Kidney glomerular epithelial cell (primary cell): ENCODE results near the gene ATP8A2.
"Not testable (repeated sequence)": the region's sequence is repeated elsewhere in the genome, so short reads cannot be mapped to it uniquely, and the experiment has no call there.

Source experiments
- DNase-seq: peaks from one replicate; lab custom pipeline; 2025; lab: John Stamatoyannopoulos, UW

ATP8A2 gene

DNA sequence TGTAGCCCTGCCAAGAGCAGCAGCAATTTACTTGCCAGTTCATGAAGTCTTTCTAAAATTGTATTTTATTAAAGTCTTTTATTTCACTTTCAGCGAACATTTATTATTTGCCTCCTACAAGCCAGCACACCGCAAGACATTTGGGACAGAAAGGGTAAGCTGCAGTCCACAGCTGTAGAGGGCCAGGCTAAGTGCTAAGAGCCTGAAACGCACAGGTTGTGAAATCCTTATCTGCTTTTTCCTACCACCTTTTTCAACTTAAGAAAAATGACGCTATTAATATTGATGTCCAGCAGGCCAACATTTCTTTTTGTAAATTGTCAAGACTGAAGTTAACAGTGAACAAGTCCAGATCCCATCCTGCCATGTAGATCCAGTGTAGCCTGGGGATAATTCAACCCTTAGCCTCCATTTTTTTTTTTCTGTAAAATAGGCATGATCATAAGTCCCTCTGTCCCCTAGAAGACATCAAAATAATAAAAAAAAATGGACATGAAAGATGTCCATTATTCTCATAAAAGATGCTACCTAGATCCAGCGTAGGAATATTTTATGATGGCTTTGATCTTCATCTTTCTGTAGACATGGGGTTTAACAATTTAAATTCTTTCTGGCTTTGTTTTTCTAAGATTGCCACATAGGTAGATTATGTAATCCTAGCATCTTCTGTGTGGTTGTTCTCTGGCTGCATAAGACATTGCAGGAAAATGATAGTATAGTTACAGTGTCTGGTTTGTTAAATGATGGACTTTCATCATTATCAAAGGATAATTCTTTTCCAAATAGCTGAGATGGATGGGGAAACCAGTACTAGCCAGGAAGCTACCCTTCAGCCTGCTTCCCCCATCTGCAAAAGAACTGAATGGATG, 551.7 kb downstream of the ATP8A2 start:
- no peak for DNase-seq

DNA sequence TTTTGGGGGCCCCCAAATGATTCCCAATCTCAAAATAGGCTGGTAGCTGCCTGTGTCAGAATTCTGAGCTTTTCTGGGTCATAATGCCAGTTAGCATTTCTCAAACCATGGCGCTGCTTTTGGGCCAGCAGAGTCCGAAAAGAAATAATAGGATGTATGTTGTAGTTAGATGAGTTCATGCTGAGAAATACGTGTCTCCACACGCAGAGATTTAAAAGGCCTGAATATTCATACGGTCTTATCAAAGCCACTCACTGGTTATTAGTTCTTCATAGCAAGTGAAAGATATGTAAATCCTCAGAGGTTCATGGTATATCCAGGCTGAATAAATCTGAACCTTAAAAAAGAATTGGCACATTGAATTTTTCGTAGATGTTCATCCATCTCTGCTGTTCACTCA, 555.6 kb downstream of the ATP8A2 start:
- no peak for DNase-seq

DNA sequence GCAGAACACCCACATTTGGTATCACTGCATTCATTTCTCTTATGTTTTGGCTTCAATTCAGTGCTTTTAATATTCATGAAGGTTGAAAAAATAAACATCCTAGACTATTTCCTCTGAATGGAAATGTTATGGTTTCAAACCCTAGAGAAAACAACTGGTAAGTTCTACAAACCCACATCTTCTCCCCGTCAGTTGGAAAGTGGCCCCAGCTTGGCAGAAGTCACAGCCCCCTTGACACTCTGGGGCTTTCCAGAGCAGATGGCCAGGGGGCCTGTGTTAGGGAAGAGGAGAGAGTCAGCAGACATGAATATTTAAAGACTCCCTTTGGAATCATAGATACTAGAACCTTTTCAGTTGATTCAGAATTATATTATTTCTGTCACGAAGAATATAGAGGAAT, 556.2 kb downstream of the ATP8A2 start:
- no peak for DNase-seq

DNA sequence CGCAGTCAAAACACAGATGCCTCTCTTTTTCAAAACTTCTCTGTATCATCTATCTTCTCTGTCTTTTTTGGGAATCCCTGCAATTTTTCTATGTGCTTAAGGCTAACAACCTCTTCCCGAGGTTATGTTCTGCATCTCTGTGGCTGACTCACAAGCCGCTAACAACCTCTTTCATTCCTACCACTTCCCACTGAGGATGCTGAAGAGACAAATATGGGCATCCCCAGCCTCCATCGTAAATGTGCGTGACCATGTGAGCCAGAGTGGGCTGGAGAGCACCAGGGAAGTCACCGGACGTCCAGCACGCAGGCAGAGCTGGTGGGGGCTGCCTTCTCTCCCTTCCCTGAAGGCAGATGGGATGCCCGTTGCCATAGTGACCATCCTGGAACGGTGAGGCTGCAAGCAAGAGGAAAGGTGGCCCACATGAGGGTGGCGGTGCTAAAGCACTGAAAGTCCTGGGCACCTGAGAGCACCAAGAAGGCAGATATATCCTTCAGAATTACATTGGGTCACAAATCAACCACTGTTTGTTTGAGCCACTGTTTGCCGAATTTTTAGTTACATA, 557.2 kb downstream of the ATP8A2 start:
- peak; percentile 8 for DNase-seq

DNA sequence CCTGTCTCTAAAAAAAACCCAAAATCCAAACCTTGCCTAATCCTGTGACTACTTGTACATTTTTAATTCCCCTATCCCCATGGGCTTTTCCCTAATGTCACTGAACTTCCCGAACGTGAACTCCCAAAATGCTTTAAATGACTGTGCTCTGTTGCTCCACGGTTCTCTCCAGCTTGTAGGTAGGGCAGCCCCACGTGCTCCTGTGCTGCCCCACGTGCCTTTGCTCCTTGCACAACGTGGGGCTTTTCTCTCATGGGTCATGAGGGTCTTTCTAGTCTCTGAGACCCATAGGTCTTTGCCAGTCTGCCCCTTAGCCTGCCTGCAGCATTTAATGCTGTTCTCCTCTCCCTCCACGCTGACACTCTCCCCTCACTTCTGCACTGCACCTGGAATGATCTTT, 558.0 kb downstream of the ATP8A2 start:
- no peak for DNase-seq

- DNase-seq = no peak
These were observed 558.9 kb downstream of the ATP8A2 start for GRCh38 chr13:25930653-25931052.

DNA sequence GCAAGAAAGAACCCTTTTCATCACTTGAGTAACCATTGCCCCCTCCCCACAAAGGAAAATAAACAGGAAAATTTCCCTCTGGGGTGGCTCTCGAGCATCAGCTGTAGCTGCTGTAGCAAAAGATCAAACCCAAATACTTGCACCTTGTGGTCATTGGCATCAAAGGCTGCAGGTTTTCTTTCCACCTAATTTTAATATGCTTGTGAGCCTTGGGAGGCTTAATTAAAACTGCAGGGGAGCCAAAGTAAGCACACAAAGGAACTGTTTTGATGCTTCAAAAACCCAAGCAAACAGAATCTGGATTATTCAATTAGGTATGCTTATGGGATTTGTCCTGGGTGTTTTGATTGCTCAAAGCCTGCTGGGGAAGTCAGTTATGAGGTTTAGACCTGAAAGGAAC, 560.6 kb downstream of the ATP8A2 start:
- no peak for DNase-seq

DNA sequence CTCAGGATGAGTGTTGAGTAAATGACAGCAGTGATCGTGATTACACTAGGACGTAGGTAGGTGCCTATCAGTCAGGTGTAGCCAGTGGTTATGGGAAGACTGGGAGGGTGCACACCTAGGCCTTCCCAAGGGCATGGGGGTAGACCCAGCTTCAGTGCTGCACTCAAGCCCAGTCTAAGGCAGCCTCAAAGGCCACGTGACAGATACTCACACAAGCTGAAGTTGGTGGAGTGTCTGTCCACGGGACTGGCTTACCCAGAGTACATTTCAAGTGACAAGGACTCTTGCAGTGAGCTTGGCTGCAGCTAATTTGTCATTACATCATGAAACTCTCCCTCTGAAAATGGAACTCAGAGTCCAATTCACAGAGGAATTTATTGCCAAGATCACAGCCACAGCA, 561.7 kb downstream of the ATP8A2 start:
- no peak for DNase-seq

DNA sequence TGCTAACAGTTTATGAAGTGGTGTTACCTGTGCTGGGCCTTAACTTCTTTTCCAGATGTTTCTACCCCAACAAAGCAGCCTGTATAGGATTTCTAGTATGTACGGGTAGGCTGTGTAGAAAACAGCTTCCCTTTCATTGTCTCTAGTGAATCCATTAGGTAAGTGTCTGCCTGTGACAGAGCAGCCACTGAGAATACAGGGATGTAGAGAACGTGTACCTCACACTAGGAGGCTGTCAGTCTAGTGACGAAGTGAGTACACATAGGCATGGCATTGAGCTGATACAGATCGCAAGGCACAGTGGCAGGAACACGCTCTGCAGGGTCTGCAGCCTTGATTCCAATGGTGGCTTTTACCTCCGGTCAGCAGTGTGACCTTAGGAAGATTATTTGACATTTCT, 562.4 kb downstream of the ATP8A2 start:
- no peak for DNase-seq

DNA sequence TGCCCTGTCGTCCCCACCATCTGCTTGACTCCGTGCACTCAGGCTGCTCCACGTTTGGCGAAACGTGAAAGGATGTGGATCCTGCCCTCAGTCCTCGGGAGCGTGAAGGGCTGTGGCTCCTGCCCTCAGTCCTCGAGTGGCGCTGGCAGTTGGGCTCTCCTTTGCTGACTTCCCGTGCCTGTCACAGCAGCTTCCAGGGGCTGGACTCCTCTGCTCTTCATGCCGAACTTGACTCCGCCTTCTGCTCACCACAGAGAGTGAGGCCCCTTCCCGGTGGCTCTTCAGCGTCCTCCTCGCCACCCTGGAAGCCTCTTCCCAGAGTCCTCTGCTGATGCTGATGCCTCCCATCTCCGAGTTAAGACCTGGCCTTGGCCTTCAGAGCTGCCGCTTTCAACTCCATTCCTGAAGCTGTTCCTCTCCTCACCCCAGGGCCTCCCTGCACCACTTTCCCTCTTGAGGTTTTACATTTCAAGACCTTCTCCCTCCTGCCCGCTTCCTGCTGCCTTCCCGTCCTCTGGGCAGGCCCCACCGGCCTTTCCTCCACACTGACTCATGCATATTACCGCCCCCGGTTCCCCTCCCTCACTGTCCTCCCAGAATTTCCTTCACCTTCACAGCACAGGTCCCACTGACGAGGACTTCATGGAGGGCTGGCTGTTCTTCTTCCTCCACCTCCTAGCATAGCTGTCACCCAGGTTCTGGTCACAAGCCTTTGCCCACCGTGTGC, 568.4 kb downstream of the ATP8A2 start:
- DNase-seq = no peak

DNA sequence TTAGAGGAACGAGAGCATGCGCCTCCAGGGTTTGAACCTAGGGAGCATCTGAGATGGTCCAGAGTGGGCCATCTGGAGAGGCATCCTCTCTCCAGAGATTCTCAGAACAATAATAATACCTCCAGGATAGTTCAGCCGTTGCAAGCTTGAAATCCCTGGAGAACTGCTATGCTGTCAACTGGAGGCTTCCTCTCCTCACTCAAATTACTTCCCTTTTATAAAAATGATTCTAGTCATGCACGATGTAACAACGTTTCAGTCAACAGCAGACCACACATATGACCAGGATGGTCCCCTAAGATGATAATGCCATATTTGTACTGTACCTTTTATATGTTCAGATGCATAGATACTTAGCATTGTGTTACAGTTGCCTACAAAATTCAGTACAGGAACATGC, 571.3 kb downstream of the ATP8A2 start:
- no peak for DNase-seq

- DNase-seq = peak; percentile 24
These were observed 571.9 kb downstream of the ATP8A2 start for GRCh38 chr13:25943658-25944057.

- DNase-seq = no peak
These were observed 573.8 kb downstream of the ATP8A2 start for GRCh38 chr13:25945596-25945995.

DNA sequence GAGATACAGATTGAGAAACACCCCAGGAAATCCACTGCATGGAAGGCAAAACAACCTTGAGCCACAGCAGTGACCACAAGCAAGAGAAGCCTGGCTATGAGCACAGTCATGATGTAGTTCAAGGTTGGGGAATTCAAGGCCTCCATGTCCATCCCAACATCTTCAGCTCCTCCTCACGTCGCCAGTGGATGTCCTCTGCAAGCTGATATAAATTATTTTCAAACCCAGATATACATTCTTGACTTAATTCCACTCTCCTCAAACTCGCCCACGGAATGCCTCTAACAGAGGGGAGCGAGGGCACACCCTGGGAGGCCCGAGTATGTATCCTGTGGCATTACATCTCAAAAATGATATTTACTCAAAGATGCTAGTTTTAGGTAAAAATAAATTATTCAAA, 574.5 kb downstream of the ATP8A2 start:
- no peak for DNase-seq

DNA sequence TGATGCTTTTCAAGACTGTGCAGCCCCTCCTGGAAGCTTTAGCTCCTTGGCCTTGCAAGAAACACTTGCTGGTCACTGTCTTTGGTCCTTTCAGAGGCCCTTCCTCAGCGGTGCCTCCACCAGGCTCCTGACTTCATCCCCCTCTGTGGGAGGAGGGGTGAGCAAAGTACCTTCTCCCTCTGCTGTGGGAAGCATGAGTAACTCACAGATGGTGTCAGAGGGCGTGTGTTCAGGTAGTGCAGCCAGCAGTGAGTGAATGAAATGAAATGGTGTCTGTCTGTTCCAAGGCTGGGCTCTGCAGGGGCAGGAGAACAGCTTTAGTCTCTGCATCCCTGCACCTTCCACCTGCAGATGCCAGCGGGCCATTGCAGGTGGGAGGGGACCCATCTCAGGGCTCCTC, 577.1 kb downstream of the ATP8A2 start:
- no peak for DNase-seq

GRCh38 chr13:25951831-25952230, 580.1 kb downstream of the ATP8A2 start:
- DNase-seq = no peak

DNA sequence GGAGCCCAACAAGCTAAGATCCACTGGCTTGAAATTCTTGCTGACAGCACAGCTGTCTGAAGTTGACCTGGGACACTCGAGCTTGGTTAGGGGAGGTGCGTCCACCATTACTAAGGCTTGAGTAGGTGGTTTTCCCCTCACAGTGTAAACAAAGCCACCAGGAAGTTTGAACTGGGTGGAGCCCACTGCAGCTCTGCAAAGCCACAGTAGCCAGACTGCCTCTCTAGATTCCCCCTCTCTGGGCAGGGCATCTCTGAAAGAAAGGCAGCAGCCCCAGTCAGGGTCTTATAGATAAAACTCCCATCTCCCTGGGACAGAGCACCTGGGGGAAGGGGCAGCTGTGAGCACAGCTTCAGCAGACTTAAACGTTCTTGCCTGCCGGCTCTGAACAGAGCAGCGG, 582.3 kb downstream of the ATP8A2 start:
- DNase-seq = not testable (repeated sequence)

DNA sequence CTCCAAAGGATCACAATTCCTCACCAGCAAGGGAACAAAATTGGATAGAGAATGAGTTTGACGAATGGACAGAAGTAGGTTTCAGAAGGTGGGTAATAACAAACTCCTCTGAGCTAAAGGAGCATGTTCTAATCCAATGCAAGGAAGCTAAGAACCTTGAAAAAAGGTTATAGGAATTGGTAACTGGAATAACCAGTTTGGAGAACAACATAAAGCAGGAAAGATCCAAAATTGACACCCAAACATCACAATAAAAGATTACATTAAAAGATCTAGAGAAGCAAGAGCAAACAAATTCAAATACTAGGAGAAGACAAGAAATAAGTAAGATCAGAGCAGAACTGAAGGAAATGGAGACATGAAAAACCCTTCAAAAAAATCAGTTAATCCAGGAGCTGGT, 583.2 kb downstream of the ATP8A2 start:
- DNase-seq = not testable (repeated sequence)

DNA sequence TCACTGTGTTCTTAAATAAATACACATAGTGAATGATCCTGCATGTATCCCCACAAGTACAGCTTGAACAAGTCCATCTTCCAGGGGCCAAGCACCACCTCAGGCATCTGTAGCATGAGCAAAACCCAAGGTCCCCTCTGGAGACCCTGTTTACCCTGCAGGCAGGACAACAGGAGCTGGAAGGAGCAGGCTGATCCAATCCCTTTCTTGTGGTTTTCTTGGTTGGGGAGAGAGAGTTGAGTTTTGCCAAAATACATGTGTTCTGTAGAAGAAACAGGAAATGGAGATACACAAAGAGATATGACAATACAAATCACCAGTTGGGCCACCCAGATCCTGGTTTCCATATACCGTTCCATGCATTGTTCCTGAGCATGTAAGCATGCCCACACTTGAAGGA, 587.2 kb downstream of the ATP8A2 start:
- DNase-seq = no peak

- no peak for DNase-seq
These were observed 589.5 kb downstream of the ATP8A2 start for GRCh38 chr13:25961294-25961693.

- no peak for DNase-seq
These were observed 591.9 kb downstream of the ATP8A2 start for GRCh38 chr13:25963674-25964073.

- no peak for DNase-seq
These were observed 593.8 kb downstream of the ATP8A2 start for GRCh38 chr13:25965596-25965995.

- no peak for DNase-seq
These were observed 594.3 kb downstream of the ATP8A2 start for GRCh38 chr13:25966086-25966485.
